Loucy (cell line): ENCODE data around the gene AP3S1.

Experiments
- CTCF ChIP-seq: fragments of 200-600 bp; sonication (generic); conservative IDR thresholded peaks from 2 replicates; pipeline ENCODE4 v1.5.1; 2014; ENCODE audit warnings: mild to moderate bottlenecking, antibody characterized with exemption, low read length
- EZH2phosphoT487 ChIP-seq: fragments of 200-600 bp; IDR thresholded peaks from 2 replicates; pipeline ENCODE4 v1.6.1; 2018; ENCODE audit warnings: antibody characterized with exemption, mild to moderate bottlenecking, moderate library complexity, borderline replicate concordance

GRCh38 chr5:115842952-115843351 is 1.2 kb downstream of the AP3S1 start:
- TF ChIP-seq CTCF = no peak
- TF ChIP-seq EZH2phosphoT487 = no peak
